Nucleus accumbens (tissue), 56 donors: ENCODE results near the gene AKAP6.
A peak's percentile ranks its signal among the peaks of the same experiment; 100 is the strongest.

Experiments
- DNase-seq, 56 donors: peaks; one replicate each; lab custom pipeline; 2025; lab: John Stamatoyannopoulos, UW

AKAP6 gene

DNA sequence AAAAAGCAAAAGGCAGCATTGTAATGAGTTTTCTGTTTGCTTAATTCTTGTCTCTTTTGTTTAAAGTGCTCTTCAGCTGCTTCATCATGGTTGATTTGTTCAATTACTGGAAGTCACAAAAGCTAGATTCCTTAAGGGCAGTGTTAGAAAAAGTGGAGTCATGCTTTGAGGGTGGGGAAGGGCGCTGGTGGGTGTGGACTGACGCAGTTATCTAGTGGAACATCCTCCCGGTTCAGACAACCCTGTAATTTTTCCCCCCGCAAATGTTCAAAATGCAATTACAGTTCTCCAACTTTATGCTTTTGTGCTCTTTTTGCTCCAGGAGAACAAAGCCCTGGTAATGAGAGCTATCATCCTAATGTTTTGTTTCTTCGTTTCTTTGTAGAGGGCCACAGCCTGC, 2.1 kb downstream of the AKAP6 start:
- peak in 19 of 56 donors; percentile 4 to 47 (median 19) for DNase-seq

DNA sequence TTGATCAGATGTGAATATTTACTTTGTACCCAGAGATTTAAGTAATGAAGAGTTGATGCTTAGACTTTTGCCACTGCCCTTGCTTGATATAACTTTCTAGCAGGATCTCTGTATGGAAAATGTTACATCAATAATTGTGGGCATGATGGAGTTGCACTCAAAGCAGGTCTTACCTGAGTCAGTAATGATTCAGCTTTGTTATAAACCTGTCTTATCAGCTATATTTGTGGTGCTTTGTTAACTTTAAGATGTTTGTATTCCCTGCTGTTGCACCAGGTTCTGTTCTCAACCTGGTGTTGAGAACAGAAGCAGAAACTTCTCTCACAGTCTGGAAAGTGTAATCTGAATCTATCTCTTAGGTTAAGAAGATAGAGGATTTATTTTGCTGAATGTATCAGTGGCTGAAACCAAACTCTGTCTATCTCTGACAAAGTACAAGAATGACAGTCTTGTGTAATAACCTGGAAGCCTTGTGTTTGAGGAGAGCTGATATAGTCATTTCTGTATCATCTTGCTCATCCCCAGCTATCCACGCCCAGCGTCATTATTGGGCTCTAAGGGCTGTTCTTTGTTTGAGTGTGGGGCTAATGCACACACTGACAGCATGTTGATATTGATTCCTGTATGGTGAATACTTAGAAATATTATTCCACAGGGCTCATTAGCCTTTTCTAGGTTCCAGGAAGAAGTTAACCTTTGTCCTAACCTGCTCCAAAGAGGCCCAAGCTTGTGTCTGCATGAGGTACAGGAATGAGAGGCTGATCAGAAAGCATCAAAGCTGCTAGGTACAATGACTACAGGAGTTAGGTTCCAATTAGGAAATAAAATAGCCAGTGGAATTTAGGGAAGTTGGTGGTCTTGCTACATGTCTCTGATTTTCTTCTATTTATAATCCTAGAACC, 3.6 kb downstream of the AKAP6 start:
- peak in 2 of 56 donors; percentile 8 to 23 for DNase-seq

DNA sequence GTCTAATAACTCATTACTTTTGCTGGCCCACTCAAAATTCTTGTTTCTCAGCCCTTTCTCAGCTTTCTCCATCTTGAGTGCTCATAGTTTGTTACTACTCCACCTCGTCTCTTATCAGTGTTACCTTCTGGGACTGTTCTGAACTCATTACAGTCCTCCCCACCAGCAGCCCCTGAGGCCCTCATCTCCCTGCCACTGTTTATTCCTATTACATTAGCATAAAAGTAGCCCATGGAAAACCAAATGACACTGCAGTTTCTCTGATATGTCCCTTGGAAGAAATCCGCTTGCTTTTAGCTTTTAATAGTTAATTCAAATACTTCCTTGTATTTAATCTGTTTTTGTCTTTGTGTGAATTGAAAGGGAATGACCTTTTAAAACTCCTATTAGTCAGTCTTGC, 7.6 kb downstream of the AKAP6 start:
- no peak for DNase-seq

DNA sequence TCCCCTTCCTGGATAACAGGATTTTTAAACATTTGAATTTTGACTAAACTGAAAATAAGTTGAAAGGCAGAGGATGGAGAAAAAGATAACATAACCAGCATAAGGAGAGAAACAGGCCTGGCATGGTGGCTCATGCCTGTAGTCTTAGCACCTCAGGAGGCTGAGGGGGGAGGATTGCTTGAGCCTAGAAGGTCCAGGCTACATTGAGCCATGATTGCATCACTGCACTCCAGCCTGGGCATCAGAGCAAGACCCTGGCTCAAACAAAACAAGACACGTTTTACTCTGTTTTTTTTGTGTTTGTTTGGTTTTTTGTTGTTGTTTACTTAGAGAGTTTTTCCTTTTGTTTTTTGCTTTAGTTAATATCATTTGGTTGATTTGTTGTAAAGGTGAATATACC, 8.7 kb downstream of the AKAP6 start:
- no peak for DNase-seq

DNA sequence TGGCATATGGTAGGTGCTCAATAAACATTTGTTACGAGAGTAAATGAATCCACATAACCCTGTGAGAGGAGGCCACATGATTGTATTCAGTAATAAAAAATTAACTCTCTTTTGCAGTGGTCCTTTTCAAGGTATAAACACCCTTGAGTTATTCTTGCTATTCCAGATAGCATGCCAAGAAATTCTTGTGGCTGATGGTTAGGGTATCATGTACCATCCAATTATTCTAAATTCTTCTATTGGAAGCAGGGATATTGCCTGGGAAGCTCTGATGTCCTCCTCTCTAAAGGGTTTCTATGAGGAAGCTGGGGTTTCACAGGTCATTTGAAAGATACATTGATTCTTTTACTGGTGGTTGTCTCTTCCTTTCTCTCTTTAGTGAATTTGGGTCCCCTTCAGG, 10.1 kb downstream of the AKAP6 start:
- DNase-seq = no peak

DNA sequence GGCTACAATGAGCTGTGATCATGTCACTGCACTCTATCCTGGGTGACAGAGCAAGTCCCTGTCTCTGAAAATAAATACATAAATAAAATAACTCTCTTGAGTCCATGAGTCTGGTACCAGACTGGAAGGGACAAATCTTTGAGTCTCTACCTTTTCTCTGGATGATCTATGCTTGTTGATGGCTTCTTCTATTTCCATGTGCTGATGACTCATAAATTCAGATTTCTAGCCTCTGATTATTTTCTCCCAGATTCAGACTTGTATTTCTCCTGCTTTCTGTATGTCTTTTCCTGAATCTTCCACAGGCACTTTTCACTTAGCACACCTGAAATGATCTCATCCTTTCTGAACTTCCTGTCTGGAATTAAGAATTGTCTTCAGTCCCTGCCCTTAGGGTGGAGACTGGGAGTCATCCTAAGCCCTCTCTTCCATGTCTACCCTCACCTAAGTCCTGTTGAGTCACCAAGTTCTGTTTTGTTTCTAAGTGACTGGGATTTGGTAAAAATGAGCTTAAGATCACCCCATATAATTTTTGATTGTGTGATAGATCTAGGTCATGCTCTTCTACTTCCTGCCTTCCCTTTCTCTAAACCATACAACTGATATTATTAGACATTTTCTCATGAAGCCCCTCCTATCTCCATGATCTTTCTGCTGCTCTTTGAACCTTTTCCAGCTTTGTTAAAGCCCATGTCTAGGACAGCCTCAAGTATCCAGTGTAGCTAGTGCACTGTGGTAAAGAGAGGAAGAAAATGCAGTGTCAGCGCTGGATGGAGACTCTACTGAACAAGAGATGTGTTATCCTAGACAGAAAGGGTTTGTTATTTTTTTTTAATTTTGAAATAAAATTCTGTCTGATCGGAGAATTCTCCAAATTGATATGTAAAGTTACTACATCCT, 13.1 kb downstream of the AKAP6 start:
- DNase-seq = no peak

DNA sequence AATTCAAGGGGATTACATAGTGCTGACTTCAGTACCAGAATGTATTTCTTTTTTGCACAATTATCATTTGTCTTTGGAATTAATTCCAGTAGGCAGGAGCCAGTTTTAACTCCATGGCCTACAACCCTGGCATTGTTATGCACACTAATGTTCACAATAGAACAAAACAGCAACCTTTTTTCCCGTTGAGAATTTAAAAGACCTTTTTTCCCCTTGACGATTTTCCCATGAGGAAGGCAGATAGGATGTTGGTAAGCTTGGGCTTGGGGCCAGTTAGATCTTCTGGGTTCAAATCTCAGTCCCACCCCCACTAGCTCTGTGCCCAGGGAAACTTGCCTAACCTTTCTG, 13.7 kb downstream of the AKAP6 start:
- DNase-seq = no peak

DNA sequence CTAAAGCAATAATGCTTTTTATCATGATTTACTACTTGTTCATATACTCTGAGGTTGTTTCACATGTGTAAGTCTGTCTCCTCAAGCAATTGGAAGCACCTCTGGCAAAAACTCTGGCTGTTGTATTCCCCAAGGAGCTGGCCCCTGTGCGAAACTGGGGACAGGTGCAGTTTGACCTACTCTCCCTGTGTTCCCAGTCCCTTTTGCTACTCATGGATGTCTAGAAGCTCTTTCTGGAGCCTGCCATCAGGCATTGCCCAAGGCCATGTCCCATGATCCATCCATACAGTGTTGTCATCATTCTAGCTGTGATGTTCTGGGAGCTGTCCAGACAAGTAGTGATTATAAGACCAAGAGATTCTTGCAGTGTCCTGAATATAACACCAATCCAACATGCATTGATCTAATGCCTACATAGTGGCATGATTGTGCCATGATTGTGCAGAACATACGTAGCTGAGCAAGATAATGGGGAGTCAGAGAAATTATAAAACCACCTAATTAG, 14.9 kb downstream of the AKAP6 start:
- no peak for DNase-seq

DNA sequence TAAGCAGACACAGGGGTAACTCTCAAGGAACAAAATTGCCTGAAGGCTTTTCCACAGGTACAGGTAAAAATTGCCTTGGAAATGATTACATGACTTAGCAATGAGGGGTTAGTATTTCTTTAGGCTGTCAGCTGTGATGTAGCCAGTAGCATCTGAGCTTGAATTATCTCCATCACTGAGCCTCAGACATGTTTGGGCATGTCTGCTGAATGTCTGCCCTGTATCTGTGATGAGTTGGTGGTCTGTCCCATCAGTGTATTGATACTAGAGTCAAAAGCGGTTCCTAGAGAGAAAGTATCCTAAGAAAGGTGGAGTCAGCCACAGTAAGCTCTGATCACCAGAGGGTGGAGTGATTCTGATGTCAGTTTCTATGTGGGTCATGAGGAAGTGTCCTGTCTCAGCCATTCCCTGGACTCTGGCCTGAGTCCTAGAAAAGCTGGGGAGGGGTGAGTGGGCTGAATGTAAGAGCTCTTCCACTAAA, 16.3 kb downstream of the AKAP6 start:
- DNase-seq = peak in 7 of 56 donors; percentile 12 to 37 (median 18)

DNA sequence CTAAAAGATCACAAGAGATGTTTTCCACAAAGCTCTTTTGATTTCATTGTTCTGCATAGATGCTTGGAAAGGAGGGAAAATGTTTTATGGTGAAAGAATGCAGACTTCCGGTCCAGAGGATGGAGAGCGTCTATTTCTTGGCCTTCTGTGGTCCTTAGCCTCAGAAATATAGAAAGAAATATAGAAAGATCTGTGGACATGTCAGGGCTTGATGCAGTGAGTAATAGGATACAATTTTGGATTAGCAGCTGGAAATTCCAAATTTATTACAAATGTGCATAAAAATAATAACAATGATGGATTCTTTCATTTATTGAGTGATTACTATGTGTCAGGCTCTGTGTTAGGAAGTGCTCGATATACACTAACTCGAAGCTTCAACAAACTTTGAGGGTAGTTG, 20.2 kb downstream of the AKAP6 start:
- DNase-seq = no peak

DNA sequence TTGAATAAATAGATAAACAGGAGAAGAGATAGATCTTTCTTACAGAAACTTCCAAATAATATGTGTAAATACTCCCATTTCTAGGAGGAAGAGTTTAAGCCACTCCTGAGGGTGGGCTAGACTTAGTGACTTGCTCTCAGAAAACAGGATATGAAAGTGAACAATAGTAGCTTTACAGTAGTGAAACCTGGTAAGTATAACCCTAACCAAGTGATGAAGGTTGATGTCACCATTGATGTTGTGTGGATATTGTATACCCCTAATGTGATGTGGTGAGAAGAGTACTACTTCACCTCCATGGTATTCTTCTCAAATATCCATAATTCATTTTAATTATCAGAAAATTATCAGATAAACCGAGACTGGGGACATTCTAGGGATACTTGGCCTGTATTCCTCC, 20.9 kb downstream of the AKAP6 start:
- no peak for DNase-seq

DNA sequence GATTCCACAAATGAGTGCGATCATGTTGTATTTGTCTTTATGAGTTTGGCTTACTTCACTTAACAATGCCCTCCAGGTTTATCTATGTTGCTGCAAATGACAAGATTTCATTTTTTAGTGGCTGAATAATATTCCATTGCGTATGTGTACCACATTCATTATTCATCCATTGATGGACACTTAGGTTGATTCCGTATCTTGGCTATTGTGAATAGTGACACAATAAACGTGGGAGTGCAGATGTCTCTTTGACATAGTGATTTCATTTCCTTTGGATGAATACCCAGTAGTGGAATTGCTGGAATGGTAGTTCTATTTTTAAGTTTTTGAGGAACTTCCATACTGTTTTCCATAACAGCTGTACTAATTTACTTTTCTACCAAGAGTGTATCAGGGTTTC, 23.5 kb downstream of the AKAP6 start:
- no peak for DNase-seq

DNA sequence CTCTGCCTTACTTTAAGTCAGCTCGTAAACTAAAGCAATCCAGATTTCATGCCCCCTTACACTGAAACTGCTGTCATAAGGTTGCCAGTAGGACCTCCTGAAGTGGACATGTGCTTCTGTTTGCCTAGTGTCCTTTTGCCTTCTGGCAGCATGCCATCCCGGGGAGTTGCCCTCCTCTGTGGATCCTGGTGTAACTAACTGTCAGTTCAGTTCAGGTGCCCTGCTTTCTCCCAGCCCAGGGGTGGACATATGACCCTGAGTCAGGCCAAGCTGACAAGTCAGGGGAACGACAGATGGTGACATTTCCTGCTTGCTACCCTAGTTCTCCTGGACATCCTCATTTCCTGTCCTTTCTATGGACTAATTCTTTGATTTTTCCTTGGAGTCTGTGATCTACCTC, 25.6 kb downstream of the AKAP6 start:
- DNase-seq = no peak

DNA sequence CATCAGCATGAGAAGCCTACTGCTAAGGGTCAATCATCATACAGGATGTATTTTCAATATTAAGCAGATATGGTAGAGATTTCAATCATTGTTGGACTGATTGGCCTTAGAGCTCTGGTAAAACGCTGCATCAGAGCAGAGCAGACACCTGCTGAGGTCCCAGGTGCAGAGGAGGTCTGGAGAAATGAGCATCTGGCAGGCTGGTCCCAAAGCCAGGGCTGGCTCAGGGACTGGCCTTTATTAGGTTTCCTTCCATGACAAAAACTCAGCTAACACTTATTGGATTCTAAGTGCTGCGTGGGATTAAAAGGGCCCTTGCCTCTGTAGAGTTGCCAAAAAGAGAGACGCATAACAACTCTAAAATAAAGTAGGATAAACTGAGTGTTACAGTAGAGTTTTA, 29.7 kb downstream of the AKAP6 start:
- DNase-seq = no peak

DNA sequence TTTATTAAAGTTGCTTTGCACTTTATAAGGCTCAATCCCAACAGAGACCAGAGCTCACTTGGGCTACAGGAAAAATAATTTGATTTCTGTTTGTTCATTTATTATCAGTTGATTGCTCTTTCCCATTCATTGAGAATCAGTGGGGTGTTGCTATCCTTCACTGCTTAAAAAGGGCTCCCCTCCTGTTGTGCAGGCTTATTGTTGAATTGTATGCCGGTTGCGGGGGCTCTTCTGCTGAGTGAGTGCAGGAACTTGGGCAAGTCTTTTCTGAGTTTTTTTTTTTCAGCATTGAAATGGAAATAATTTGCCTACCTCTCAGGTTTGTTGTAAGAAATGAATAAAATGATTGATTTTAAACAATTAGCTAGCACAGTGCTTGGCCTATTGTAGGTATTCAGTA, 32.6 kb downstream of the AKAP6 start:
- DNase-seq = no peak

DNA sequence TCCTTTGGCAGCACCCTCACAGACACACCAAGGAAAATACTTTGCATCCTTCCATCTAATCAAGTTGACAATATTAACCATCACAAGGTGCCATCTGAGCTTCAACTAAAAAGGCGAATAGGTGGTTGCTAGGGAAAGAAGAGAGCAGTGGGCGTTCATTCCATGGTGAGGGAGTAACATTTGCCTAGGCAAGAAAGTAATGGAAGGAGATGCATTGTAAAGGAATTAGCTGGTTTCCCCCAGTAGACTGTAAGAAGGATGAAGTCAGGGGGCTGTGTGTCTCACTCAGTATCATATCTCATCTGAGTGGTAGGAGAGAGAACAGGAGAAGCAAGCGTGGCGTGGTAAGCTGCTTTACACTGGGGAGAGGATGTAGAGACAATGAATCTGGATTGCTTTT, 34.7 kb downstream of the AKAP6 start:
- DNase-seq = peak in 12 of 56 donors; percentile 8 to 65 (median 28)

DNA sequence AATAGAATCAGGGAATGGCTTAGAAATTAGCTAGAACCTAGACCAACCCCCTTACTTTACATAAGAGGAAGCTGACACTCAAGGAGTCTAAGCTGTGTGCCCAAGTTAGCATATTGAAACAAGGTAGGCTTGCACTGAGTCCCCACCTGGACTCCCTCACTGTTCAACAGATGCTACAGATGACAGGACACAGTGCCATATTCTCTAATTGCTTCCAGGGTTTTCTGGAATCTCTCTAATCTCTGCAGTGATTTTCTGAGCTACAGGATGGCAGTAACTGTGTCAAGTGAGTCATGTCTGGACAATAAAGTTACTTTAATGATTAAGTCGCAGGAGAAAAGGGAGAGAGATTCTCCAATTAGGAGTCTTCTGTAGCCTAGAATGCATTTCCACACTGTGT, 35.8 kb downstream of the AKAP6 start:
- no peak for DNase-seq

DNA sequence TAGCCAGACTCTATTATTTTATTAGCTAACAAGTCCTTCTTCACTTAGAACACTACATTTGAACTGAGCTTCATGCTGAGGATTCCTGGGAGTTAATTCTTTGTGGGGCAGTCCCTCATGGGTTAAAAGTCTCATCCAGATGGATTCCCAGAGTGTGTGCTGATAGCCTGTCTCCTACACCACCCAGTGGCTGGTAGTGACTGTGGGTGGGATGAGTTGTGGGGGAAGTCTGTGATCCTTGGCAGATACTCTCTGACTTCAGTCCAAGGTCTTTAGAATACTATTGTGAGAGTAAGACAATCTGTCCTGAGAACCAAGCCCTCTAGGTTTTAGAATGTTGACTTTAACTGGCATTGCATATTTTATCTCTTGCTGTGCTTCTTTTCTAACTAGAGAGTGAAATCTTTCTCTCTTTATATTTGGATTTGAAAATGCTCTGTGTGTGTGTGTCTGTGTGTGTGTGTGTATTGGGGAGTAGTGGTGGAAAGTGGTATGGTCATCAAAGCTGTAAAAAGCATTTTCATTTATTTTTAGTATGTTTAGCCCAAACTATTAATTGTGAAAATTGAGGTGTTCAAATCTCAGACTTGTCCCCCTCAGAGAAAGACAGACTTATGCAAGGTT, 37.3 kb downstream of the AKAP6 start:
- peak in 42 of 56 donors; percentile 3 to 73 (median 46) for DNase-seq

DNA sequence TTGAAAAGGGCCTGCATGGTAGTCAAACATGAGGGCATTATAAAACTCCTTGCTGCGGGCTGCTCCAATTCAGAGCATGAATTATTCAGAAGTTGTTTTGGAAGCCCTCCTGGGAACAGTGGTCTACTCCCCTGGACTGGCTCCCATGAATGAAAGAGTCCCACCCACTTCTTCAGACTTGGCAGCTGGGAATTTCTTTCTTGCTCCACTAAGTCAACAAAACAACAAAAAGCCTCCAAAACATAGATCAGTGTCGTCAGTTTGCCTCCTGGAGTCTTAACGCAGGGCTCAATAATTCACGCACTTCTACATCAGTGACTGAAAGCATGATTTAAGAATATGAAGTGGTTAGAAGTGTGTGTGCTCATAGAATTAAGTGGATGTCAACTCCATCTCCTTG, 37.9 kb downstream of the AKAP6 start:
- peak in 24 of 56 donors; percentile 1 to 66 (median 26) for DNase-seq

DNA sequence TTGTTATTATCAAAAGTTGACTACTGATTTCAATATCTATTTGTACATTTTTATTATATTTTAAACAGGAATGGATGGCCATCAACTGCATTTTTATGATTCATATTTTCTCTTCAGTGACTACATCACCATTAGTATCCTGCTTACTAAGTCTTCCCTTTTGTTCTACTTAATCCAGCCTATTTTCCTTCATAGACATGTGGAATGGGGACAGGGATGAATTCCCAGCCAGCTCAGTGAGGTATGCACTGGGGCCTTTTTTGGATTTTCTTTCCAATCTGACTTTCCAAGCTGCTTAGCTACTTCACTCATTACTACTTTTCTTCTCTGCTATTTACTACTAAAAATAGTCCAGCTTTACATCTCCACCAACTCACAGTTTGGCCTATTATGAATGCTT, 38.4 kb downstream of the AKAP6 start:
- no peak for DNase-seq

DNA sequence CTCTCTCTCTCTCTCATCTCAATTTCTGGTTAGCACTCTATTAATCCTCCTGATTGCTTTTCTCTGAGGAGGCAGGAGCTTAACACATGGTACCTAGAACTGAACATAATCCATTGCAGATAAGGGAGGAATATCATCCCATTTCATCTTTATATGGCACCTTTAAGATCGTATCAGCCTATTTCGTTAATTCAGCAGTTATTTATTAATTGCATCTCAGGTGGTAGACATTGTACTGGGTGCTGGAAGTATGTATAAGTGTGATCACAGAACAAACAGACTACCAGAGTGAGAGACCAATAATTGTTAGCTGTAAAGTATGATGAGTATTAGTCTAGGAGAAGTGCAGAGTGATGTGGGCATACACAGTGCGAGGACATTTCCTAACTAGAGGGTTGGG, 39.0 kb downstream of the AKAP6 start:
- no peak for DNase-seq
